WERI-Rb-1 (cell line): ENCODE measurements around the gene SLC15A5.

Experiments used
- DNase-seq: peaks from one replicate; pipeline ENCODE4 v3.0.0-alpha.2; 2020
- H3K27ac ChIP-seq: fragments of 250-450 bp; sonication (Bioruptor Pico); 2 replicates; pipeline ENCODE4 v1.5.1; 2020; ENCODE audit warnings: mild to moderate bottlenecking, moderate library complexity
- H3K27me3 ChIP-seq: fragments of 250-450 bp; sonication (Bioruptor Pico); 2 replicates; pipeline ENCODE4 v1.5.1; 2021; ENCODE audit warnings: mild to moderate bottlenecking, low read depth, moderate library complexity; ENCODE audit not compliant: insufficient read depth, severe bottlenecking
- H3K36me3 ChIP-seq: fragments of 250-450 bp; sonication (Bioruptor Pico); 2 replicates; pipeline ENCODE4 v1.5.1; 2020; ENCODE audit warnings: mild to moderate bottlenecking, moderate library complexity
- H3K4me3 ChIP-seq: 2 replicates; pipeline ENCODE4 v1.5.1; 2011; ENCODE audit warnings: low read depth, mild to moderate bottlenecking, control low read depth, low read length
- H3K9me3 ChIP-seq: fragments of 250-450 bp; sonication (Bioruptor Pico); 2 replicates; pipeline ENCODE4 v1.5.1; 2021; ENCODE audit warnings: mild to moderate bottlenecking, moderate library complexity; ENCODE audit not compliant: severe bottlenecking
- CTCF ChIP-seq: IDR thresholded peaks from 2 replicates; pipeline ENCODE4 v1.5.1; 2011; ENCODE audit warnings: low read depth, mild to moderate bottlenecking, control low read depth, inconsistent platforms, low read length

SLC15A5 gene

GRCh38 chr12:16163901-16164300 is 113.6 kb downstream of the SLC15A5 start:
- Histone ChIP-seq H3K27ac (no peak overlapping the region), H3K9me3 (no peaks in the 10 kb centered on the region), H3K36me3 (no peaks in the 10 kb centered on the region), H3K27me3 (no peaks in the 10 kb centered on the region), H3K4me3 (no peak overlapping the region)
- no peak for DNase-seq
- no peak for TF ChIP-seq CTCF

DNA sequence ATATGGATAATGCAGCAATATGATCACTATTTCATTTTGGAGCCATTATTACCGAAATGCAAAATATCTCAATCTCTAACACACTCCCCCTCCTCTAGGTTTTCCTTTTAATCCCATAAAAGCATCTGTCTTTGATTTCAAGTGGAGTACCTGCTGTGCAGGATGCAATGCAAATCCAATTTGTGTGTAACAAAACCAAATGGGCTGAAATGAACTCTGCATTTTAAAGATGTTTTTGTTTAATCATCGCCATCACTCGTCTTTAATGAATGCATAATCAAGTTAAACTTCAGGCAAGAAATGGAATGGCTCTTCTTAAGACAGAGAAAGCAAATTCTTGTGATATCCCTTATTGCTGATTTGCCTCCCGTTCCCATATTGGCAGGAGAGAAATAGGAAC is 114.3 kb downstream of the SLC15A5 start:
- no peaks in the 10 kb centered on the region for H3K36me3 ChIP-seq
- no peak for DNase-seq

DNA sequence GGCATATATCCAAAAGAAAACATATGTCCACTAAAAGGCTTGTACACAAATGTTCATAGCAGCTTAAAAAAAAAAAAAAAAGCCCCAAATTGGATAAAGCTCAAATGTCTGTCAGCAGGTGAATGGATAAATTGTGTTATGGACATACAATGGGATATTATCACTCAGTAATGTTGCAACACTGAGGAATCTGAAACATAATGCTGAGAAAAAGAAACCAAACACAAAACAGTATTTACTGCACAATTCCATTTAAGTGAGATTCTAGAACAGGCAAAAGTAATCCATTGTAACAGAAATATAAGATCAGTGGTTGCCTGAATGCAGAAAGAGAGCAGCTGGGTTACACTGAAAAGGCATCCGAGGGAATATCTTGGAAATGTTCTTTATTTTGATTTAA is 117.9 kb downstream of the SLC15A5 start:
- H3K9me3 ChIP-seq = no peaks in the 10 kb centered on the region
- TF ChIP-seq CTCF = no peak
- H3K4me3 ChIP-seq = no peak overlapping the region
- no peak overlapping the region for H3K27ac ChIP-seq
- H3K27me3 ChIP-seq = no peaks in the 10 kb centered on the region
- no peaks in the 10 kb centered on the region for H3K36me3 ChIP-seq
- DNase-seq = no peak

More for the DNA sequence above, 114.3 kb downstream of the SLC15A5 start:
- H3K27ac ChIP-seq = no peak overlapping the region
- H3K27me3 ChIP-seq = no peaks in the 10 kb centered on the region
- no peak overlapping the region for H3K4me3 ChIP-seq
- no peaks in the 10 kb centered on the region for H3K9me3 ChIP-seq
- TF ChIP-seq CTCF = no peak

GRCh38 chr12:16158050-16158449 is 119.4 kb downstream of the SLC15A5 start:
- TF ChIP-seq CTCF = no peak
- no peak for DNase-seq
- no peaks in the 10 kb centered on the region for H3K36me3 ChIP-seq
- H3K9me3 ChIP-seq = no peaks in the 10 kb centered on the region
- no peak overlapping the region for H3K4me3 ChIP-seq
- H3K27me3 ChIP-seq = no peaks in the 10 kb centered on the region
- no peak overlapping the region for H3K27ac ChIP-seq

DNA sequence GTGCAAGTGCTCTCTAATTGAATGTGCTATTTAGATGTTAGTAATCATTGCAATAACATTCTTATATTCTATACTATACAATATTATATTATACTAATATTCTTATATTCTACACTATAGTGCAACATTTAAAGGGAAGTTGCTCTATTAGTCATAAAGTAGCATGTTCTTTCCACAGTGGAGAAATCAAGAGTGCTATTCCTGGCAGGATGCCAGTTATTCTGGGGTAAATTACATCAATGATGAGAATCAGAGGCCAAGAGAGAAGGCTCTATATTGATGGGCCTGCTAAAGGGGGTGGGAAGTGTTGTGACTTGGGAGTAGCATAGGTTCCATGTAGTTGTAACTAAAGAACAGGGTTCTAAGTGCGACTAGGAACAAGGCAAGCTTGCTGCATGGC is 121.5 kb downstream of the SLC15A5 start:
- Histone ChIP-seq H3K27me3 (no peaks in the 10 kb centered on the region), H3K27ac (no peak overlapping the region), H3K36me3 (no peaks in the 10 kb centered on the region), H3K9me3 (no peaks in the 10 kb centered on the region), H3K4me3 (no peak overlapping the region)
- DNase-seq = no peak
- TF ChIP-seq CTCF = no peak

DNA sequence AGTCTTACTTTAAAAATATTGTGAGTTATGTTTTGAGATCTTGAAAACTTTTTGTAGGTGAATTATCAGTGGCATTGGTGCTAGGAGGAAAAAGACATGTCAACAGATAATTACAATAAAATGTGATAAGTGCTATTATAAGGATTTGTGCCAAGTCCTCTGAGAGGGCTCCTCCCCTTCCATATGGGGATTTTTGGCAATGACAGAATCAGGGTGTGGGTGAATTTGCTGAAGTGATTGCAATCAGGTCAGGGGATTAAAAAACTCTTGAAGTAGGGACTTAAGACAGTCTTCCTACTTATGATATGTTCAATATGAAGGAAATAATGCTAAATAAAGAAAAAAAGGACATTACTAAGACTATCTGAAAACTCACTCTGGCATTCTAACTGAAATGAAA is 122.5 kb downstream of the SLC15A5 start:
- DNase-seq = no peak

More for the DNA sequence above, 122.5 kb downstream of the SLC15A5 start:
- Histone ChIP-seq H3K36me3 (no peaks in the 10 kb centered on the region), H3K27ac (no peak overlapping the region), H3K9me3 (no peaks in the 10 kb centered on the region), H3K27me3 (no peaks in the 10 kb centered on the region), H3K4me3 (no peak overlapping the region)
- no peak for TF ChIP-seq CTCF
